ENCODE results near the gene TMEM183A. TPM values are rescaled to one million over a fixed set of nuclear protein-coding genes. Genes with fewer than 3 reads are reported as not detected.
"Not testable (repeated sequence)": the region's sequence is repeated elsewhere in the genome, so short reads cannot be mapped to it uniquely, and the experiment has no call there.

TMEM183A gene
- total and polyA plus RNA-seq, 2 of the 4 experiments (the other 2 are of a cell fraction) = 56.8 to 63.1 TPM

- H2BK120ac ChIP-seq (ENCODE audit: low read depth, low read length); H3K4me1 ChIP-seq (ENCODE audit: control insufficient read depth, insufficient read depth, low read length); H2BK15ac ChIP-seq (ENCODE audit: low read depth, low read length); intact Hi-C loops (cut with micrococcal nuclease); H3K27ac ChIP-seq (ENCODE audit: insufficient read depth, low read length); H3K9me3 ChIP-seq (ENCODE audit: control insufficient read depth, insufficient read depth, low read length); H3K23ac ChIP-seq (ENCODE audit: low read depth, low read length); H3K4ac ChIP-seq (ENCODE audit: low read depth, low read length); H2AK9ac ChIP-seq (replicated peaks; ENCODE audit: low read depth, low read length, poor library complexity); H3K36me3 ChIP-seq (ENCODE audit: control insufficient read depth, insufficient read depth, low read length); DNase-seq; BruUV-seq (replicated peaks); H3K4me2 ChIP-seq (ENCODE audit: low read depth, low read length); H3K14ac ChIP-seq (replicated peaks; ENCODE audit: low read depth, low read length); in situ Hi-C loops (cut with MboI; ENCODE audit: low sequenced_read_pairs); H2AK5ac ChIP-seq (ENCODE audit: low read depth, low read length); H3K9me1 ChIP-seq (ENCODE audit: insufficient read depth, low read length); H2BK20ac ChIP-seq (ENCODE audit: low read depth, low read length); H4K91ac ChIP-seq (ENCODE audit: insufficient read depth, low read depth, low read length); dilution Hi-C loops (cut with HindIII; ENCODE audit: low sequenced_read_pairs, unreplicated experiment); H3K56ac ChIP-seq (ENCODE audit: extremely low read depth, insufficient read depth, low read length); POLR2A ChIA-PET (ENCODE audit: unreplicated experiment); H3K4me3 ChIP-seq (ENCODE audit: insufficient read depth, low read depth, low read length); H3K27me3 ChIP-seq (ENCODE audit: control insufficient read depth, insufficient read depth, low read length); H2BK5ac ChIP-seq (ENCODE audit: low read depth, low read length, poor library complexity, severe bottlenecking); ATAC-seq (ENCODE audit: low read depth); H3K9ac ChIP-seq (ENCODE audit: low read depth, low read length); H3K18ac ChIP-seq (ENCODE audit: low read depth, low read length): not testable (repeated sequence)
- Histone ChIP-seq H3K79me1 (ENCODE audit: low read depth in 1 of 2, low read length in 2 of 2) (peaks cover 5 to 21% of the 10 kb centered on the region in 2 experiments; a peak in 3 of 4 replicates), H4K8ac (ENCODE audit: low read depth in 2 of 2, low read length in 2 of 2) (peak overlapping the region; percentile 67 to 92; a peak in 3 of 4 replicates), H4K20me1 (ENCODE audit: insufficient read depth, low read length) (peaks cover 13% of the 10 kb centered on the region), H2AFZ (replicated peaks; ENCODE audit: low read length, poor library complexity) (peak overlapping the region; percentile 84), H4K5ac (ENCODE audit: low read depth, low read length) (peak overlapping the region; percentile 49)
- 83% methylated on average over 2 of the region's 17 CpGs; no CpG with 5 or more reads in 1 of the 2 experiments for WGBS, 2 experiments (ENCODE audit: extremely low coverage in 2 of 2, insufficient read length in 1 of 2)
- CTCF ChIA-PET = interaction anchor here (0.6 kb wide), 1 partner anchor 382 kb away, joined by 5 read pairs; no protein-coding TSS in a partner anchor
These were observed 1.6 kb upstream of the TMEM183A start for GRCh38 chr1:203005395-203006142.
